GM23338 (cell line): Measurements from ENCODE around the gene GSTM2. TPM values are rescaled to one million over a fixed set of nuclear protein-coding genes. Genes with fewer than 3 reads are reported as not detected.

ENCODE experiments used
- ATAC-seq: fragments of 200-7000 bp; cut with Tn5 transposase; 3 replicates; pipeline ENCODE4 v1.9.1; 2020
- DNase-seq: peaks from one replicate; pipeline ENCODE4 v3.0.0-alpha.2; 2015; ENCODE audit warnings: low spot score
- H2AFZ ChIP-seq: fragments of 200-600 bp; sonication (generic); 2 replicates; pipeline ENCODE4 v1.8.0; 2016; ENCODE audit warnings: antibody characterized with exemption, mild to moderate bottlenecking, moderate library complexity
- H3F3A ChIP-seq: fragments of 200-600 bp; sonication (generic); replicated peaks from 2 replicates; pipeline ENCODE4 v1.8.0; 2017; ENCODE audit warnings: antibody characterized with exemption, mixed run types, low read depth
- H3K27ac ChIP-seq: fragments of 200-600 bp; sonication (generic); 2 replicates; pipeline ENCODE4 v1.6.1; 2016; ENCODE audit warnings: low read depth
- H3K27me3 ChIP-seq: fragments of 200-600 bp; sonication (generic); 2 replicates; pipeline ENCODE4 v1.8.0; 2016; ENCODE audit warnings: mild to moderate bottlenecking, mixed run types, moderate library complexity; ENCODE audit not compliant: insufficient read depth
- H3K36me3 ChIP-seq: fragments of 200-600 bp; sonication (generic); 2 replicates; pipeline ENCODE4 v1.8.0; 2016; ENCODE audit warnings: mild to moderate bottlenecking; ENCODE audit not compliant: insufficient read depth
- H3K4me1 ChIP-seq: fragments of 200-600 bp; sonication (generic); 2 replicates; pipeline ENCODE4 v1.8.0; 2016; ENCODE audit warnings: mild to moderate bottlenecking, moderate library complexity; ENCODE audit not compliant: insufficient read depth
- H3K4me2 ChIP-seq: fragments of 200-600 bp; sonication (generic); 2 replicates; pipeline ENCODE4 v1.7.1; 2017; ENCODE audit warnings: mixed run types
- H3K4me3 ChIP-seq: fragments of 200-600 bp; sonication (generic); 2 replicates; pipeline ENCODE4 v1.6.1; 2016; ENCODE audit warnings: mixed run types
- H3K79me2 ChIP-seq: fragments of 200-600 bp; sonication (generic); replicated peaks from 2 replicates; pipeline ENCODE4 v1.8.0; 2017; ENCODE audit warnings: mild to moderate bottlenecking; ENCODE audit not compliant: insufficient read depth
- H3K9me2 ChIP-seq: fragments of 200-600 bp; sonication (generic); 2 replicates; pipeline ENCODE4 v1.8.0; 2017; ENCODE audit not compliant: insufficient read depth
- H4K20me1 ChIP-seq: fragments of 200-600 bp; sonication (generic); replicated peaks from 2 replicates; pipeline ENCODE4 v1.8.0; 2017; ENCODE audit warnings: mild to moderate bottlenecking; ENCODE audit not compliant: insufficient read depth
- H3K27ac Mint-ChIP-seq: 2 replicates; pipeline ENCODE4 v1.8.0; 2020; ENCODE audit warnings: inconsistent platforms, mild to moderate bottlenecking, moderate library complexity, mixed read lengths
- H3K27me3 Mint-ChIP-seq: 3 replicates; pipeline ENCODE4 v1.8.0; 2022; ENCODE audit warnings: low read depth, mild to moderate bottlenecking, moderate library complexity, mixed read lengths, inconsistent platforms; ENCODE audit not compliant: insufficient read depth, poor library complexity
- H3K36me3 Mint-ChIP-seq: 3 replicates; pipeline ENCODE4 v1.8.0; 2021; ENCODE audit warnings: low read depth, mild to moderate bottlenecking, inconsistent platforms, moderate library complexity, mixed read lengths
- H3K4me1 Mint-ChIP-seq: 3 replicates; pipeline ENCODE4 v1.8.0; 2020; ENCODE audit warnings: mild to moderate bottlenecking, inconsistent platforms, mixed read lengths
- H3K4me3 Mint-ChIP-seq: 3 replicates; pipeline ENCODE4 v1.8.0; 2021; ENCODE audit warnings: moderate library complexity, mild to moderate bottlenecking, inconsistent platforms, mixed read lengths
- H3K9me3 Mint-ChIP-seq: 3 replicates; pipeline ENCODE4 v1.8.0; 2020; ENCODE audit warnings: moderate library complexity, mild to moderate bottlenecking, inconsistent platforms, mixed read lengths
- CREB1 ChIP-seq: fragments of 250-450 bp; sonication (Bioruptor Pico); IDR thresholded peaks from 2 replicates; pipeline ENCODE4 v1.5.0; 2020; ENCODE audit warnings: low read depth, mild to moderate bottlenecking, moderate library complexity
- CTCF ChIP-seq, 2 experiments: fragments of 200-600 bp in 1 of 2; sonication (generic) in 1 of 2; conservative IDR thresholded peaks; 2 replicates each; pipeline versions ENCODE4 v1.5.1 to v1.6.1; 2016 to 2017; ENCODE audit warnings: antibody characterized with exemption in 2 of 2, low read depth in 2 of 2, mild to moderate bottlenecking in 2 of 2, moderate library complexity in 1 of 2
- ETS1 ChIP-seq: IDR thresholded peaks from 2 replicates; pipeline ENCODE4 v1.6.1; 2016; ENCODE audit warnings: antibody characterized with exemption
- EZH2 ChIP-seq: fragments of 200-600 bp; sonication (generic); IDR thresholded peaks from one replicate; pipeline ENCODE4 v1.8.0; 2017; ENCODE audit warnings: antibody characterized with exemption, mild to moderate bottlenecking, low read depth; ENCODE audit not compliant: unreplicated experiment
- JUNB ChIP-seq: IDR thresholded peaks from one replicate; pipeline ENCODE4 v1.6.1; 2016; ENCODE audit warnings: antibody characterized with exemption; ENCODE audit not compliant: unreplicated experiment
- NANOG ChIP-seq: IDR thresholded peaks from 2 replicates; pipeline ENCODE4 v1.6.1; 2016; ENCODE audit warnings: antibody characterized with exemption, borderline replicate concordance
- POLR2AphosphoS5 ChIP-seq: IDR thresholded peaks from 2 replicates; pipeline ENCODE4 v1.6.1; 2016; ENCODE audit warnings: antibody characterized with exemption, low read depth
- STAT1 ChIP-seq: IDR thresholded peaks from one replicate; pipeline ENCODE4 v1.6.1; 2016; ENCODE audit warnings: antibody characterized with exemption; ENCODE audit not compliant: unreplicated experiment
- ZNF114 ChIP-seq: fragments of 250-450 bp; sonication (Bioruptor Pico); IDR thresholded peaks from 2 replicates; pipeline ENCODE4 v1.5.0; 2020; ENCODE audit warnings: mild to moderate bottlenecking, moderate library complexity
- ZNF331 ChIP-seq: fragments of 250-450 bp; sonication (Bioruptor Pico); IDR thresholded peaks from 2 replicates; pipeline ENCODE4 v1.5.0; 2020; ENCODE audit warnings: low read depth, mild to moderate bottlenecking, moderate library complexity
- polyA plus RNA-seq: library from polyadenylated mRNA; unstranded; fragments of >200 nt; fragmentation: Nextera tagmentation; extraction: Ambion mirVana; gene quantifications from 2 replicates; pipeline ENCODE4 v1.2.1, GENCODE V29; 2016
- total RNA-seq: library from RNA; depleted of rRNA; stranded (reverse); fragments of >200 nt; shearing (Covaris generic); gene quantifications from 2 replicates; pipeline ENCODE4 v1.2.3, GENCODE V29; 2014; rRNA removed

The GSTM2 gene
- total and polyA plus RNA-seq, 2 experiments from 2014 or later = 8.9 to 16.0 TPM

DNA sequence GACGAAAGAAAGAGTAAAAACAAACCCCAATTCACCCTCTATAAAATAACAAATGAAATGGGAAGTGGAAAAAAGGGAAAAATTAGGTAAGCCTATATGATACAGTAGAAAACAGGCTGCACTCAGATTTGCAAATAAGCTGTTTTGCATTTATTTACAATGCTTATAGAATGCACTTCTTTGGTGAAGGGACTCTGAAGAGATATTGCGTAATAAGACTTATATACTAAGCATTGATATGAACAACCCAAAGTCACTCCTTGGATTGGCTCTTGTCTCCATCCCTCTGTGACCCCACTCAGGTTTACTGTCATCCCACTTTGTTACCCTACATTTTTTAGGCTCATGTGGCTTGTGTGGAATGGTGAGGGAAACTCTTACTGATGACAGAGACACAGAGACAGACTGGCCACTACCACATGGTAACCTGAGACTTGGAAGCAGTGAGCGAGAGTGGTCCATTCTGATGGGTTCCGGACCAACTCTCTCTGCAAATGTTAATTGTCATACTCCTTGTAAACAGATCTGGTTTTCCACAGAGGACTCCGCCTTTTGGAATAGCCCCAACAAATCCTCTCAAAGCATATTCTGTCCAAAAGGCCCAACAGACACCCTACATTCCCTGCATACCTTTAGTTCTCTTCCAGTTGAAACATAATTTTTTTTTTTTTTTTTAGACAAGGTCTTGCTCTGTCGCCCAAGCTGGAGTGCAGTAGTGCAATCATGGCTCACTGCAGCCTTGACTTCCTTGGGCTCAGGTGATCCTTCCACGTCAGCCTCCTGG lies 55.2 kb downstream of the GSTM2 start:
- TF ChIP-seq STAT1 (no peak), NANOG (no peak), POLR2AphosphoS5 (no peak), ZNF331 (CRISPR knock-in tag) (no peak), CREB1 (CRISPR knock-in tag) (no peak), ETS1 (no peak), CTCF (conservative IDR thresholded peaks at IDR 0.05; ENCODE audit: low read depth in 2 of 2) (no peak), JUNB (no peak), ZNF114 (CRISPR knock-in tag) (no peak), EZH2 (no peak)
- H3K27ac Mint-ChIP-seq = no peak overlapping the region
- H3K4me3 Mint-ChIP-seq = no peak overlapping the region
- H3K9me3 Mint-ChIP-seq = peaks cover 19% of the 10 kb centered on the region
- H3K4me1 Mint-ChIP-seq = no peaks in the 10 kb centered on the region
- no peak overlapping the region for H3K4me3 ChIP-seq
- no peaks in the 10 kb centered on the region; the same call in 1 of the 2 replicates for H3K4me1 ChIP-seq
- ATAC-seq (no peak), DNase-seq (no peak)
- H2AFZ ChIP-seq = no peak overlapping the region
- peaks cover 3% of the 10 kb centered on the region; the same call in 1 of the 2 replicates for H3K36me3 ChIP-seq
- H3K4me2 ChIP-seq = no peak overlapping the region
- no peaks in the 10 kb centered on the region for H3K79me2 ChIP-seq
- H3K27ac ChIP-seq = no peak overlapping the region
- H3K27me3 Mint-ChIP-seq = no peaks in the 10 kb centered on the region
- H3K36me3 Mint-ChIP-seq = peaks cover 12% of the 10 kb centered on the region
- H3K27me3 ChIP-seq = no peaks in the 10 kb centered on the region
- no peaks in the 10 kb centered on the region for H3K9me2 ChIP-seq
- no peaks in the 10 kb centered on the region for H3F3A ChIP-seq
- no peaks in the 10 kb centered on the region for H4K20me1 ChIP-seq

Other genes with a start within 250 kb of the GSTM2 start
- 94.2 and 104 TPM in 2 replicates for gene PSMA5, start 241.6 kb upstream of the GSTM2 start, total RNA-seq
- 107 and 126 TPM in 2 replicates for gene PSMA5, start 241.6 kb upstream of the GSTM2 start, polyA plus RNA-seq
- 0.49 and 1.6 TPM in 2 replicates for gene SYPL2, start 201.5 kb upstream of the GSTM2 start, total RNA-seq
- gene SYPL2, start 201.5 kb upstream of the GSTM2 start, polyA plus RNA-seq = 0.40 and 0.56 TPM in 2 replicates
- gene ATXN7L2, start 184.2 kb upstream of the GSTM2 start, total RNA-seq = 9.4 and 9.9 TPM in 2 replicates
- gene ATXN7L2, start 184.2 kb upstream of the GSTM2 start, polyA plus RNA-seq = 8.0 and 9.4 TPM in 2 replicates
- gene CYB561D1, start 174.0 kb upstream of the GSTM2 start, total RNA-seq = 2.7 and 4.4 TPM in 2 replicates
- gene CYB561D1, start 174.0 kb upstream of the GSTM2 start, polyA plus RNA-seq = 0.89 and 0.95 TPM in 2 replicates
- gene AMIGO1, start 158.3 kb upstream of the GSTM2 start, total RNA-seq = 2.3 and 3.8 TPM in 2 replicates
- 0.53 and 0.61 TPM in 2 replicates for gene AMIGO1, start 158.3 kb upstream of the GSTM2 start, polyA plus RNA-seq
- gene GPR61, start 128.2 kb upstream of the GSTM2 start, total RNA-seq = 0.58 TPM in 1 of 2 replicates, not detected in the other
- 0.13 and 0.28 TPM in 2 replicates for gene GPR61, start 128.2 kb upstream of the GSTM2 start, polyA plus RNA-seq
- 9.6 and 10.2 TPM in 2 replicates for gene GNAI3, start 119.4 kb upstream of the GSTM2 start, total RNA-seq
- gene GNAI3, start 119.4 kb upstream of the GSTM2 start, polyA plus RNA-seq = 4.0 and 4.5 TPM in 2 replicates
- gene GNAT2, start 48.4 kb upstream of the GSTM2 start, total RNA-seq = 0.21 TPM in 1 of 2 replicates, not detected in the other
- gene GNAT2, start 48.4 kb upstream of the GSTM2 start, polyA plus RNA-seq = not detected in 2 replicates
- gene AMPD2, start 48.2 kb upstream of the GSTM2 start, total RNA-seq = 58.6 and 62.1 TPM in 2 replicates
- 23.1 and 24.5 TPM in 2 replicates for gene AMPD2, start 48.2 kb upstream of the GSTM2 start, polyA plus RNA-seq
- gene GSTM4, start 12.0 kb upstream of the GSTM2 start, total RNA-seq = 8.6 and 12.8 TPM in 2 replicates
- gene GSTM4, start 12.0 kb upstream of the GSTM2 start, polyA plus RNA-seq = 12.9 and 17.3 TPM in 2 replicates
- not detected in 2 replicates for gene GSTM1, start 19.8 kb downstream of the GSTM2 start, total RNA-seq
- gene GSTM1, start 19.8 kb downstream of the GSTM2 start, polyA plus RNA-seq = not detected in 2 replicates
- 2.5 and 4.8 TPM in 2 replicates for gene GSTM5, start 44.2 kb downstream of the GSTM2 start, total RNA-seq
- 4.4 and 5.0 TPM in 2 replicates for gene GSTM5, start 44.2 kb downstream of the GSTM2 start, polyA plus RNA-seq
- gene GSTM3, start 73.0 kb downstream of the GSTM2 start, total RNA-seq = 3.1 and 7.4 TPM in 2 replicates
- 3.9 and 4.1 TPM in 2 replicates for gene GSTM3, start 73.0 kb downstream of the GSTM2 start, polyA plus RNA-seq
- gene EPS8L3, start 95.9 kb downstream of the GSTM2 start, total RNA-seq = not detected in 2 replicates
- gene EPS8L3, start 95.9 kb downstream of the GSTM2 start, polyA plus RNA-seq = not detected in 2 replicates
- gene CSF1, start 242.8 kb downstream of the GSTM2 start, total RNA-seq = 3.5 and 6.3 TPM in 2 replicates
- 1.1 and 1.4 TPM in 2 replicates for gene CSF1, start 242.8 kb downstream of the GSTM2 start, polyA plus RNA-seq